ENCODE data around the gene C6orf62.
"Not testable (repeated sequence)": the region's sequence is repeated elsewhere in the genome, so short reads cannot be mapped to it uniquely, and the experiment has no call there.

Gene C6orf62

GRCh38 chr6:24731456-24732134, 12.6 kb upstream of the C6orf62 start:
- Mint-ChIP-seq H3K27me3 (peaks cover 15% of the 10 kb centered on the region), H3K9me3 (peaks cover 23% of the 10 kb centered on the region)
- DNase-seq, CTCF ChIA-PET, H3K4me1 Mint-ChIP-seq, H3K27ac Mint-ChIP-seq, H3K4me3 Mint-ChIP-seq, H3K36me3 Mint-ChIP-seq: not testable (repeated sequence)

DNA sequence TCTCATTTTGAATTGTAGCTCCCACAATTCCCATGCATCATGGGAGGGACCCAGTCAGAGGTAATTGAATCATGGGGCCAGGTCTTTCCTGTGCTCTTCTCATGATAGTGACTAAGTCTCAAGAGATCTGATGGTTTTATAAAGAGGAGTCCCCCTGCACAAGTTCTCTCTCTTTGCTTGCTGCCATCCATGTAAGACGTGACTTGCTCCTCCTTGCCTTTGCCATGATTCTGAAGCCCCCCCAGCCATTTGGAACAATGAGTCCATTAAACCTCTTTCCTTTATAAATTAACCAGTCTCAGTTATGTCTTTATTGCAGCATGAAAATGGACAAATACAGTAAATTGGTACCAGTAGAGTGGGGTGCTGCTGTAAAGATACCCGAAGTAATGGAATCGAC, 11.7 kb upstream of the C6orf62 start:
- CTCF ChIA-PET, H3K4me1 Mint-ChIP-seq, H3K4me3 Mint-ChIP-seq, DNase-seq, H3K36me3 Mint-ChIP-seq: not testable (repeated sequence)
- Mint-ChIP-seq H3K27me3 (peaks cover 12% of the 10 kb centered on the region), H3K27ac (peak overlapping the region; percentile 9), H3K9me3 (peaks cover 23% of the 10 kb centered on the region)

DNA sequence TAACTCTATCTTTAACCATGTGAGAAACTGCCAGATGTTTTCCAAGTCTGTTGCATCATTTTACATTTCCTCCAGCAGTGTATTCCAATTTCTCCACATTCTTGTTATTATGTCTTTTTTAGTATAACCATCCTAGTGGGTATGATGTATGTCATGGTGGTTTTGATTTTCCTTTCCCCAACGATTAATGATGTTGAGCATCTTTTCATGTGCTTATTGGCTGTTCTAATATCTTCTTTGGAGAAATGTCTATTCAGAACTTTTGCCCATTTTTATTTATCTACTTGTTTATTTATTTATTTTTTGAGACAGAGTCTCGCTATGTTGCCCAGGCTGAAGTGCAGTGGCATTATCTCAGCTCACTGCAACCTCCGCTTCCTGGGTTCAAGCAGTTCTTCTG, 4.3 kb upstream of the C6orf62 start:
- peaks cover 10% of the 10 kb centered on the region for H3K36me3 Mint-ChIP-seq
- CTCF ChIA-PET = no interaction called here

DNA sequence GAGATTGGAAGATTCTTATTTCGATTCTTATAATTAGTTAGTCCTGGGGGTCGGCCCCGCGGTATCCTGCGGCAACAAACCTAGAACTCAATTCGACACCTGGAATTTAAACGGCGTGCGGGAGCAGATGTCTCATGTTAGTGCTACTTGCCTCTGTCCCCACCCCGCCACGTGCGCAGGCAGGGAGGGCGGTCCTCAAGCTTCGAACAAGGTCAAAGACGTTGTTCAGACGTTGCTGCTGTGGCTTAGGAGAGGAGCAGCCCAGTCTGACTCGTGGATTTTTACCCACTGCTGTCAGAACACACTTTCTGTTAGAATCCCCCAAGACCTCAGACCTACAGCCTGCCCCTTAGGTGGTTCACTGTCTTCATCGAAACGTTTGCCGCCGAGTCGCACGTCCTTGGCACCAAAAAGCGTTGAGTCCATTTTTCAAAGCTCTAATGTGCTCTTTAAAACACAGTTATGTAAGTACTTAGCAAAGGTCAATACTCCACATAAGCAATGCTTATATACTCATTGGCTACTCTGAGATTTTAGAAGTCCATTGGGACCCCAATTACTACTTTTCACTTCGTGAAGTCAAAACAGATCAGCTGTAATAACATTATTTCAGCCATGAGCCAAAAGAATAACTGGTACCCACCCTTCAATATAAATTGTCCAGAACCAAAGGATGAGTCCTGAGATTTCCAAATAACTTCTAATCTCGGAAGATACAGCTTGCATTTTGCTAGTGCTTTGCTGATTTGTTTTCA, 2.7 kb upstream of the C6orf62 start:
- Mint-ChIP-seq H3K4me1 (peaks cover 35% of the 10 kb centered on the region), H3K27me3 (peaks cover 6% of the 10 kb centered on the region), H3K4me3 (peak overlapping the region; percentile 84), H3K9me3 (no peaks in the 10 kb centered on the region), H3K36me3 (peaks cover 25% of the 10 kb centered on the region), H3K27ac (peak overlapping the region; percentile 100)
- CTCF ChIA-PET = interaction anchor here (0.9 to 1.7 kb wide), 5 partner anchors 12 to 298 kb away, joined by 3 to 4 read pairs (median 3); no protein-coding TSS in a partner anchor
- no peak for DNase-seq

More for the DNA sequence above, 4.3 kb upstream of the C6orf62 start:
- no peak for DNase-seq
- Mint-ChIP-seq H3K4me3 (no peak overlapping the region), H3K9me3 (no peaks in the 10 kb centered on the region), H3K4me1 (peaks cover 19% of the 10 kb centered on the region), H3K27me3 (peaks cover 10% of the 10 kb centered on the region), H3K27ac (no peak overlapping the region)

DNA sequence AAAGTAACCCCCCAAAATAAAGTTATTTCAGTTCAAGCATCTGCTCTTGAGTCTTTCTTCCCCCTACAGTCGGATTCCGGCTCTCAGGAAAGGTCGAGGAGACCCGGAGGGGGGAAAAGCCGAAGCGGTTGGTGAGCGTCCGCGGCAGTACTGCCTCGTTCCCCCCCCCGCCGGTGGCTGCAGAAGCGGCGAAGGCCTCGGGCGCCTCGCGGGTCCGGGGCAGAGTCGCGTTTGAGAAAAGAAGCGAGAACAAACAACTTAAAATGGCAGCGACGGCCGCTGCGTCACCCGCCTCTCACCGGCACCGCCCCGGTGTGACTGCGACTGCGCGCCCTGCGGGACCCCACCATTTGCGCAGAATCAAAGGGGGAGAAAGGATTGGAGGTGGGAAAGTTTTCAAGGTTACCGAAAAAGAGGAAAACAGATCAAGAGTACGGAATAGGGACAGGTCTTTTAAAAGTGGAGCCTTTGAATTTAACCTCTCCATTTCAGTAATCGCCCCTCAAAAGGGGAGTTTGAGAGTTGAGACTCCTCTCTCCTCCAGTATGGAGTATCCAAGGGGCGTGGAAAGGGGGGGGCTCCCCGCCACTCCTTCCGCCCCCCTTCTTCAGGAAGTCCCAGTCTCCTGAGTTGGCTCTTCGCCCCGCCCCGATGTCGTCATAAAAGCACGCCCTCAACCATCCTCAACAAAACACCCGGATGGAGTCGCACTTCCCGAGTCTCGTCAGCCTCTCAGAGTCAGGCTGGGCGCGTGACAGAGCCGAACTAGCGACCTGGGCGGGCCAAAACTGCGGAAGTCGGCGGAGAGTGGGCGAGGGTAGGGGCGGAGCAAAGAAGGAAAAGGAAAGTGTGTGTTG, 1.9 kb upstream of the C6orf62 start:
- Mint-ChIP-seq H3K9me3 (no peaks in the 10 kb centered on the region), H3K27ac (peak overlapping the region; percentile 100), H3K4me1 (peaks cover 43% of the 10 kb centered on the region), H3K27me3 (peaks cover 6% of the 10 kb centered on the region), H3K36me3 (peaks cover 32% of the 10 kb centered on the region), H3K4me3 (peak overlapping the region; percentile 84)
- CTCF ChIA-PET = interaction anchor here (1.0 kb wide), 1 partner anchor 298 kb away, joined by 3 read pairs; no protein-coding TSS in a partner anchor
- peak; percentile 100 for DNase-seq

- Mint-ChIP-seq H3K4me1 (peaks cover 50% of the 10 kb centered on the region), H3K4me3 (peak overlapping the region; percentile 84), H3K36me3 (peaks cover 38% of the 10 kb centered on the region), H3K9me3 (no peaks in the 10 kb centered on the region), H3K27me3 (peaks cover 6% of the 10 kb centered on the region), H3K27ac (peak overlapping the region; percentile 100)
- CTCF ChIA-PET = interaction anchor here (1.2 to 2.4 kb wide), 3 partner anchors 16 to 138 kb away, joined by 3 to 8 read pairs (median 7); no protein-coding TSS in a partner anchor
- DNase-seq = peak; percentile 80
Observed at GRCh38 chr6:24720131-24720603, 1.2 kb upstream of the C6orf62 start.

- peaks cover 64% of the 10 kb centered on the region for H3K4me1 Mint-ChIP-seq
- peak overlapping the region; percentile 84 for H3K4me3 Mint-ChIP-seq
- CTCF ChIA-PET = interaction anchor here (0.8 to 2.4 kb wide), 5 partner anchors 14 to 299 kb away, joined by 3 to 8 read pairs (median 4); no protein-coding TSS in a partner anchor
- peak overlapping the region; percentile 100 for H3K27ac Mint-ChIP-seq
- DNase-seq = no peak
- H3K9me3 Mint-ChIP-seq = no peaks in the 10 kb centered on the region
- H3K27me3 Mint-ChIP-seq = peaks cover 6% of the 10 kb centered on the region
- peaks cover 50% of the 10 kb centered on the region for H3K36me3 Mint-ChIP-seq
Observed at GRCh38 chr6:24718449-24719124, 367 bp downstream of the C6orf62 start.

- CTCF ChIA-PET = interaction anchor here (1.0 kb wide), 1 partner anchor 301 kb away, joined by 3 read pairs; no protein-coding TSS in a partner anchor
- Mint-ChIP-seq H3K4me1 (peaks cover 67% of the 10 kb centered on the region), H3K36me3 (peaks cover 62% of the 10 kb centered on the region), H3K4me3 (peak overlapping the region; percentile 84)
- not testable (repeated sequence) for H3K9me3 Mint-ChIP-seq, H3K27me3 Mint-ChIP-seq, DNase-seq, H3K27ac Mint-ChIP-seq
Observed at GRCh38 chr6:24716602-24717148, 2.3 kb downstream of the C6orf62 start.

- no peak overlapping the region for H3K27ac Mint-ChIP-seq
Observed at GRCh38 chr6:24710519-24711303, 8.2 kb downstream of the C6orf62 start.

GRCh38 chr6:24709014-24709711, 9.8 kb downstream of the C6orf62 start:
- Mint-ChIP-seq H3K27ac (no peak overlapping the region), H3K9me3 (no peaks in the 10 kb centered on the region), H3K4me1 (peaks cover 35% of the 10 kb centered on the region), H3K27me3 (no peaks in the 10 kb centered on the region), H3K4me3 (no peak overlapping the region), H3K36me3 (peaks cover 70% of the 10 kb centered on the region)
- DNase-seq = no peak
- CTCF ChIA-PET = interaction anchor here (1.0 to 1.1 kb wide), 2 partner anchors 128 to 215 kb away, joined by 3 read pairs; partner anchors contain the start of gene ALDH5A1

More at GRCh38 chr6:24710519-24711303, 8.2 kb downstream of the C6orf62 start:
- Mint-ChIP-seq H3K27me3 (no peaks in the 10 kb centered on the region), H3K4me3 (no peak overlapping the region), H3K4me1 (peaks cover 46% of the 10 kb centered on the region), H3K36me3 (peaks cover 72% of the 10 kb centered on the region), H3K9me3 (no peaks in the 10 kb centered on the region)
- DNase-seq = no peak
- CTCF ChIA-PET = interaction anchor here (0.6 to 1.1 kb wide), 2 partner anchors 37 to 317 kb away, joined by 3 to 4 read pairs; no protein-coding TSS in a partner anchor

DNA sequence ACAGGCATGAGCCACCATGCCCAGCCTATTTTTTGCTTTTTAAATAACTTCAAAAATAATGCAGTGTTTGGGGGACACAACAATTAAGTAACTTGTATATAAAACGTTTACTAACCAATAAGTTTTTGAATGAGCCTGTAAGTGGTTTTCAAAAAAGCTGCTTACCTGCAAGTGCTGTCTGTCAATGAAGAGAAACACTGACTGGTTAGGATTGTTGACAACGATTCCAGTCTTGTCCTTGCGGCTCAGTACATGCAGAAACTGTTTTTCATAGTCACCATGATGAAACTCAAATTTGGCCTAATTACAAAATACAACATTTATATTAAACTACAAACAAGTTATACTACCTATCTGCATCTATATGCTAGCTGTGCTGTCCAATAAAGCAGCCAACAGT, 10.3 kb downstream of the C6orf62 start:
- Mint-ChIP-seq H3K36me3 (peaks cover 69% of the 10 kb centered on the region), H3K27me3 (no peaks in the 10 kb centered on the region), H3K4me3 (no peak overlapping the region), H3K9me3 (no peaks in the 10 kb centered on the region), H3K27ac (no peak overlapping the region), H3K4me1 (peaks cover 29% of the 10 kb centered on the region)
- CTCF ChIA-PET = interaction anchor here (1.1 kb wide), 1 partner anchor 214 kb away, joined by 3 read pairs; the partner anchor contains the start of gene ALDH5A1
- DNase-seq = no peak

- Mint-ChIP-seq H3K27ac (no peak overlapping the region), H3K36me3 (peaks cover 64% of the 10 kb centered on the region), H3K4me1 (peaks cover 9% of the 10 kb centered on the region), H3K9me3 (no peaks in the 10 kb centered on the region), H3K27me3 (no peaks in the 10 kb centered on the region), H3K4me3 (no peak overlapping the region)
- DNase-seq = no peak
- CTCF ChIA-PET = interaction anchor here (1.2 to 1.8 kb wide), 3 partner anchors 15 to 123 kb away, joined by 3 to 7 read pairs (median 5); partner anchors contain the start of gene C6orf62
Observed at GRCh38 chr6:24704468-24704867, 14.5 kb downstream of the C6orf62 start.

Measured in activated naive CD4-positive, alpha-beta T cell treated with anti-CD3 and anti-CD28 coated beads, Interleukin-2, amount 10 ng/mL, durations not matched to agents 7 days and 5 days (primary cell).